CD4-positive, alpha-beta T cell treated with Interleukin-21 for 1 hour (primary cell): ENCODE data around the gene PSMG2.
"Not testable (repeated sequence)": the region's sequence is repeated elsewhere in the genome, so short reads cannot be mapped to it uniquely, and the experiment has no call there.

ENCODE experiments used
- DNase-seq: peaks from one replicate; pipeline ENCODE4 v3.0.0-alpha.2; 2020

The PSMG2 gene

GRCh38 chr18:12726331-12726730, 23.5 kb downstream of the PSMG2 start:
- DNase-seq: no peak

- DNase-seq: peak; percentile 73
Measured at GRCh38 chr18:12726774-12727550, 24.1 kb downstream of the PSMG2 start.

GRCh38 chr18:12737243-12737902, 34.5 kb downstream of the PSMG2 start:
- DNase-seq: no peak

- DNase-seq: no peak
Measured at GRCh38 chr18:12741351-12741750, 38.5 kb downstream of the PSMG2 start.

- no peak for DNase-seq
Measured at GRCh38 chr18:12742453-12742852, 39.6 kb downstream of the PSMG2 start.

GRCh38 chr18:12744103-12744502, 41.3 kb downstream of the PSMG2 start:
- DNase-seq: peak; percentile 51

- no peak for DNase-seq
Measured at GRCh38 chr18:12745095-12745795, 42.4 kb downstream of the PSMG2 start.

- DNase-seq: no peak
Measured at GRCh38 chr18:12747530-12748315, 44.9 kb downstream of the PSMG2 start.

- no peak for DNase-seq
Measured at GRCh38 chr18:12748671-12749070, 45.8 kb downstream of the PSMG2 start.

- no peak for DNase-seq
Measured at GRCh38 chr18:12749121-12749520, 46.3 kb downstream of the PSMG2 start.

- DNase-seq: peak; percentile 3
Measured at GRCh38 chr18:12750076-12750714, 47.4 kb downstream of the PSMG2 start.

- DNase-seq: no peak
Measured at GRCh38 chr18:12750715-12751502, 48.1 kb downstream of the PSMG2 start.

GRCh38 chr18:12751503-12751884, 48.7 kb downstream of the PSMG2 start:
- DNase-seq: no peak

GRCh38 chr18:12751891-12752290, 49.0 kb downstream of the PSMG2 start:
- no peak for DNase-seq

GRCh38 chr18:12754511-12754910, 51.7 kb downstream of the PSMG2 start:
- no peak for DNase-seq

- DNase-seq: not testable (repeated sequence)
Measured at GRCh38 chr18:12755606-12756005, 52.8 kb downstream of the PSMG2 start.

GRCh38 chr18:12756619-12757239, 53.9 kb downstream of the PSMG2 start:
- DNase-seq: not testable (repeated sequence)

- DNase-seq: not testable (repeated sequence)
Measured at GRCh38 chr18:12758566-12758965, 55.7 kb downstream of the PSMG2 start.

GRCh38 chr18:12765126-12765525, 62.3 kb downstream of the PSMG2 start:
- no peak for DNase-seq

GRCh38 chr18:12765586-12765985, 62.7 kb downstream of the PSMG2 start:
- no peak for DNase-seq

GRCh38 chr18:12766986-12767433, 64.2 kb downstream of the PSMG2 start:
- no peak for DNase-seq
